ENCODE data around the gene CTNNA3.
"Not testable (repeated sequence)": the region's sequence is repeated elsewhere in the genome, so short reads cannot be mapped to it uniquely, and the experiment has no call there.

DNA sequence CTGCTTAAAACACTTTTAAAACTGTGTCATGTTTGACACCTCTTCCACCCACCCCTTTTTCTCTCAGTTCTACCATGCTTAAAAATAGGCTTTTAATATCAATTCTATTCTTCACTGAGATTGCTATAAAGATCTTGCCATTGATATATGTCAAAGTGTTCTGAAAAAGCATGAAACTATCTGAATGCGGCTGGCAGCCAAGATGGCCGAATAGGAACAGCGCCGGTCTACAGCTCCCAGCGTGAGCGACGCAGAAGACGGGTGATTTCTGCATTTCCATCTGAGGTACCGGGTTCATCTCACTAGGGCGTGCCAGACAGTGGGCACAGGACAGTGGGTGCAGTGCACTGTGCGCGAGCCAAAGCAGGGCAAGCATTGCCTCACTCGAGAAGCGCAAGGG, 137.7 kb downstream of the CTNNA3 start:
- TF ChIP-seq, protein P1, sequence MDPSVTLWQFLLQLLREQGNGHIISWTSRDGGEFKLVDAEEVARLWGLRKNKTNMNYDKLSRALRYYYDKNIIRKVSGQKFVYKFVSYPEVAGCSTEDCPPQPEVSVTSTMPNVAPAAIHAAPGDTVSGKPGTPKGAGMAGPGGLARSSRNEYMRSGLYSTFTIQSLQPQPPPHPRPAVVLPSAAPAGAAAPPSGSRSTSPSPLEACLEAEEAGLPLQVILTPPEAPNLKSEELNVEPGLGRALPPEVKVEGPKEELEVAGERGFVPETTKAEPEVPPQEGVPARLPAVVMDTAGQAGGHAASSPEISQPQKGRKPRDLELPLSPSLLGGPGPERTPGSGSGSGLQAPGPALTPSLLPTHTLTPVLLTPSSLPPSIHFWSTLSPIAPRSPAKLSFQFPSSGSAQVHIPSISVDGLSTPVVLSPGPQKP (IDR thresholded peaks at IDR 0.05; ENCODE audit: borderline replicate concordance, low read depth, low read length): not testable (repeated sequence)
- TF ChIP-seq MXI1 (IDR thresholded peaks at IDR 0.05; ENCODE audit: borderline replicate concordance, low read depth, low read length); RAD21 (IDR thresholded peaks at IDR 0.05; ENCODE audit: low read length); POLR2A (IDR thresholded peaks at IDR 0.05; ENCODE audit: low read depth, low read length); CEBPB (IDR thresholded peaks at IDR 0.05; ENCODE audit: low read depth, low read length); MAFK (IDR thresholded peaks at IDR 0.05; ENCODE audit: low read depth, low read length); CHD1 (IDR thresholded peaks at IDR 0.05; ENCODE audit: low read depth, low read length); FOS (IDR thresholded peaks at IDR 0.05; ENCODE audit: low read depth, low read length); NFE2L2 (IDR thresholded peaks at IDR 0.05; ENCODE audit: low read depth, low read length); SMC3 (IDR thresholded peaks at IDR 0.05; ENCODE audit: low read depth, low read length); MAZ (IDR thresholded peaks at IDR 0.05; ENCODE audit: borderline replicate concordance, low read depth, low read length); RFX5 (IDR thresholded peaks at IDR 0.05; ENCODE audit: low read depth, low read length): not testable (repeated sequence)
- TF ChIP-seq, protein P2, sequence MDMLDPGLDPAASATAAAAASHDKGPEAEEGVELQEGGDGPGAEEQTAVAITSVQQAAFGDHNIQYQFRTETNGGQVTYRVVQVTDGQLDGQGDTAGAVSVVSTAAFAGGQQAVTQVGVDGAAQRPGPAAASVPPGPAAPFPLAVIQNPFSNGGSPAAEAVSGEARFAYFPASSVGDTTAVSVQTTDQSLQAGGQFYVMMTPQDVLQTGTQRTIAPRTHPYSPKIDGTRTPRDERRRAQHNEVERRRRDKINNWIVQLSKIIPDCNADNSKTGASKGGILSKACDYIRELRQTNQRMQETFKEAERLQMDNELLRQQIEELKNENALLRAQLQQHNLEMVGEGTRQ (IDR thresholded peaks at IDR 0.05; ENCODE audit: low read depth, low read length): not testable (repeated sequence)
- TF ChIP-seq, protein P3, sequence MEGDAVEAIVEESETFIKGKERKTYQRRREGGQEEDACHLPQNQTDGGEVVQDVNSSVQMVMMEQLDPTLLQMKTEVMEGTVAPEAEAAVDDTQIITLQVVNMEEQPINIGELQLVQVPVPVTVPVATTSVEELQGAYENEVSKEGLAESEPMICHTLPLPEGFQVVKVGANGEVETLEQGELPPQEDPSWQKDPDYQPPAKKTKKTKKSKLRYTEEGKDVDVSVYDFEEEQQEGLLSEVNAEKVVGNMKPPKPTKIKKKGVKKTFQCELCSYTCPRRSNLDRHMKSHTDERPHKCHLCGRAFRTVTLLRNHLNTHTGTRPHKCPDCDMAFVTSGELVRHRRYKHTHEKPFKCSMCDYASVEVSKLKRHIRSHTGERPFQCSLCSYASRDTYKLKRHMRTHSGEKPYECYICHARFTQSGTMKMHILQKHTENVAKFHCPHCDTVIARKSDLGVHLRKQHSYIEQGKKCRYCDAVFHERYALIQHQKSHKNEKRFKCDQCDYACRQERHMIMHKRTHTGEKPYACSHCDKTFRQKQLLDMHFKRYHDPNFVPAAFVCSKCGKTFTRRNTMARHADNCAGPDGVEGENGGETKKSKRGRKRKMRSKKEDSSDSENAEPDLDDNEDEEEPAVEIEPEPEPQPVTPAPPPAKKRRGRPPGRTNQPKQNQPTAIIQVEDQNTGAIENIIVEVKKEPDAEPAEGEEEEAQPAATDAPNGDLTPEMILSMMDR (conservative IDR thresholded peaks at IDR 0.05; ENCODE audit: low read depth, low read length): not testable (repeated sequence)
